Activated CD4-positive, alpha-beta T cell treated with anti-CD3 and anti-CD28 coated beads for 1 hour (primary cell): ENCODE measurements around the gene KCNQ1OT1.

Experiments
- DNase-seq: peaks from one replicate; pipeline ENCODE4 v3.0.0-alpha.2; 2020

The KCNQ1OT1 gene

DNA sequence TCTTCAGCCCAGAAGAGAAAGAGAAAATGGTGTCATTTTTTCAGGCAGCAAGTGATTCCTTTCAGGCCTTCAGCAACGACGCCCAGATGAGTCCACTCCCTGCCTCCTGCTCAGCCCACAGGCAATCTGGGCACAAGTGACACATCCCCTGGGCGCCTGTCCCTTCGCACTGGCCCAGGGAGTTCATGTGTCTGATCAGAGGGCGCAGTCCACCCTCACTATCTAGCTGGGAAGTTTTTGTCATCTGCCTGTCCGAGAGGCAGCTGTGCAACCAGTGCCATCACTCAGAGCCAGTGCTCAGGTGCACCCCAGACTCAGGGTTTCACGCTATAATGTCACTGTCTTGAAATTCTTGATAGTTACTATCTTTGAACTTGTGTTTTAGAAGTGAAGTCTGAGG is 1.4 kb upstream of the KCNQ1OT1 start:
- no peak for DNase-seq

DNA sequence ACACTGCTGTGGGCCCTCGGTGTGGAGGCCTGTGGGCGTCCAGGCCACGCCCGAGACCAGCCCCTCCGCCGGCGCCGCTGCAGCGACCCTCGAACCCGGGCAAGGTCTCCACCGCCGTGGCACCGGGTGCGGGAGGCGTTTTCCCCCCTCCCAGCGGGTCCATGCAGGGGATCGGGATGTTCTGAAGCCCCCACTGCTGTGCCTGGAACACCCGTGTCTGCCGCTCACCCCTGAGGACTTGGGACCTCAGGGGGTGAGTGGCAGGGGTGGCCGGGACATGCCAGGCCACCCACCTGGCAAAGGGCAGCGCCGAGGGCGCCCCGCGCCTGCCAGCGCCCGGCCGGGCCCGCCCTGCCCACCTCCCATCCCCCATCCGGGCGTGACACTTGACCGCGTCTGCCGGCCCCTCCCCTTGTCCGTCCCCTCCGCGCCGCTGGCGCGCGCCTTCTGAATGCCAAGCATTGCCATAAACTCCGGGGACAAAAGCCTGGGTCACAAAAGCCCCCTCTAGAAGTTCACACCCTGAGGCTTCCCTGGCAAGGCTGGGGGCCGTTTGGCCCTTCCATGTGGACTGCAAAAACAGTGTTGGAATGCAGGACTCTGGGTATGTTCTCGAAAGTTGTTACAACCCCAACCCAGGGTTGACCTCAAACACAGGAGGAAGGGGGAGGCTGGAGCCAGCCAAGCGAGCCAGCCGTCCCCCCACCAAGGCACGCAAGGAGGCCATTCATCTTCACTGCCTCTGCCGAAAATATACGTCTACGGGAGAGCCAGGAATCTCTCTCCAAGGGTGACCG is 819 bp upstream of the KCNQ1OT1 start:
- DNase-seq, result no peak

DNA sequence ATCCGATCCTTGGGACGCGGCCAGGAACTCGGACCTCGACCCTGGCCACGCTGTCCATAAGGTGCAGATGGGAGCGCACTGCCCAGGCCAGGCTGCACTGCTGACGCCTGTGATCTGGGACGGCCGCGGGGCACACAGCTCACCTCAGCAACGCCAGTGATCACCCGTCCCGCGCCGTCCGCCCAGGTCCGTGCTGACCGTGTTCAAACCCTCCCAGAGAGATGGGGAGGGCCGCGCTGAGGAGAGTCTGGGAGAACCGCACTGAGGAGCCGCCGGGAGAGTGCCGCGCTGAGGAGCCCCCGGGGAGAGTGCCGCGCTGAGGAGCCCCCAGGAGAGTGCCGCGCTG is 636 bp downstream of the KCNQ1OT1 start:
- no peak for DNase-seq

GRCh38 chr11:2698386-2699184 is 1.2 kb downstream of the KCNQ1OT1 start:
- no peak for DNase-seq

GRCh38 chr11:2697866-2698265 is 1.9 kb downstream of the KCNQ1OT1 start:
- DNase-seq, result no peak

GRCh38 chr11:2696455-2696854 is 3.3 kb downstream of the KCNQ1OT1 start:
- DNase-seq, result no peak

- DNase-seq, result no peak
These were observed 4.5 kb downstream of the KCNQ1OT1 start for GRCh38 chr11:2694995-2695939.

GRCh38 chr11:2694495-2694894 is 5.3 kb downstream of the KCNQ1OT1 start:
- no peak for DNase-seq

DNA sequence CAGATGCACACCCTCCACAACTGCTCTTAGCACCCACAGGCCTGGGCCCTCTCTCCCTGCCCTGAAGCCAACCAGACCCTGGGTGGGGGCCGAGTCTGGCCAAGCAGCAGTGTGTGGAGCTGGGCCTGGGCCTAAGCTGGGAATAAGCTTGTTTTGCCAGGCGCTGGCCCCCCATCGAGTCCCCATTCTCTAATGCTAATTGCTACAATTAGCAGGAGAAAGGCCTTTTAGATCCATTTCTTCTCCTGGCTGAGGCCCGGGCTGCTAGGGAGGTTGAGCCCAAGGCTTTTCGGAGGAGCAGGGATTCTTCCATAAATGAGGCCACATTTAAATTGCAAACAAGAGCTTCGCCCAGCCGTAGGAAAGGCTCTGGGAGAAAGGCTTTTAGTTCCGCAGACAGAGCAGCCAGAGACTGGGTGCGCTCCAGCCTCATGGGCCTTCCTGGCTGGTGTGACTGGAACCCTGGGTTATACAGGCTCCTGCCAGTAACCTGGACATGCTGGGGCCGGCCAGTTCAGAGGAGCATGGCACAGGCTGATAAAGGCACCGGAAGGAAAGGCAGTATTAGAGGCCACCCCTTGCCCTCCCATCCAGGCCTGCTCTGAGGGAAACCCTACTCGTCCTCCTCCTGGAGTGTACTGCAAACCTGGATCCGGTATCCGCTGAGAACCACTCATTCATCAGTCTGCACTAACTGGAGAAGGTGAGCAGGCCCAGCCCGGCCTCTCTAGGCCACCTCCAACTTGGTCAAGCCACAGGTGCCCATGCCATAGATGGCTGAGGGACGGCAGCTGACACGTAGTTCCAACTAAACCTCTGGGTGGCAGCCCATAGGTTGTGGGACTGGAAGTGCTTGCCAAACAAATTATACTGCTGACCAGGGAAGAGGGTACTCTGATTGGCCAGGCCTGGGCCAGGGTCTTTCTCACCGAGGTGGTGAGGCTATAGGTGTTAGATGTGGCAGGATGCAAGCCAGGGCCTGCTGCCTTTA is 6.2 kb downstream of the KCNQ1OT1 start:
- DNase-seq, result no peak

GRCh38 chr11:2691991-2692875 is 7.6 kb downstream of the KCNQ1OT1 start:
- no peak for DNase-seq

- no peak for DNase-seq
These were observed 8.4 kb downstream of the KCNQ1OT1 start for GRCh38 chr11:2691355-2691761.

- no peak for DNase-seq
These were observed 9.0 kb downstream of the KCNQ1OT1 start for GRCh38 chr11:2690596-2691354.

DNA sequence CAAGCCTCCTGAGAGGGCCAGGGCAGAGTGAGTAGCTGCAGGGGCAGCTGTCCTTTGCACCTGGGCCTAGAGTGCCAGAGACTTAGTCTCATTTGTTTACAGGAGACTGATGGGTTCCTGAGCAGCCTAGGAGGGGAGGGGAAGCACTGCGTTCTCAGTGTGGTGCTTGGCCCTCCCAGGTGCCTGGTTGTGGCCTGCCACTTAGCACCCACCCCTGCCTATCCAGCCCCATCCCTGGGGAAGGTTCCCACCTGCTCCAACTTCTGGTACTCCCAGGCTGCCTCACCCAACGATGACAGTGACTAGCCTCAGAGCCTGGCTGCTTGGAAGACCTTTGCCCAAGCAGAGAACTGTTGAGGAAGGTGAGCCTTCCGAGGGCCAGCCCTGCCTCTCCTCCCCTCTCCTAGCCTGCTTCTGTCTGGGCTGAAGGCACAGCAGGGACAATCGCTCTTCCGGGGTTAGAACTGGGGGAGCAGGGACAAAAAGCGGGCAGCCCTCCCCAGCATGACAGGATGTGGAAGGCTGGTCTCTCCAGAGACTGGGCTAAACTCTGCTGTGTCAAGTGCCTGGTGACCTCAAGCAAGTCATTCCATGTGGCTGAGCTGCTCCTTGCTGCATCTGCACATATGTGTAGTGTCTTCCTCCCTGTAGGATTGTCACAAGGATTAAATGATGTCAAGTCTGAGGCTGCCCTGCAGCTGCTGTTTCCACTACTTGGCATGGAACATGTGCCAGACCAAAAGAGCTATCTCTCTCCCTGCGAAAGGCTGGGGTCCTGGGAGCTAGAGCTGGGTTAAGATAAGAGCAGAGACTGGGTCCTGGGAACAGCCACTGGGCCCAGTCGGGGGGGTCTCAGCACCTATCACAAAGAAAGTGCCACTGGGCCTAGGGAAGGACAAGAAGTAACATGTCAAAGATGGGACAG is 9.9 kb downstream of the KCNQ1OT1 start:
- no peak for DNase-seq

DNA sequence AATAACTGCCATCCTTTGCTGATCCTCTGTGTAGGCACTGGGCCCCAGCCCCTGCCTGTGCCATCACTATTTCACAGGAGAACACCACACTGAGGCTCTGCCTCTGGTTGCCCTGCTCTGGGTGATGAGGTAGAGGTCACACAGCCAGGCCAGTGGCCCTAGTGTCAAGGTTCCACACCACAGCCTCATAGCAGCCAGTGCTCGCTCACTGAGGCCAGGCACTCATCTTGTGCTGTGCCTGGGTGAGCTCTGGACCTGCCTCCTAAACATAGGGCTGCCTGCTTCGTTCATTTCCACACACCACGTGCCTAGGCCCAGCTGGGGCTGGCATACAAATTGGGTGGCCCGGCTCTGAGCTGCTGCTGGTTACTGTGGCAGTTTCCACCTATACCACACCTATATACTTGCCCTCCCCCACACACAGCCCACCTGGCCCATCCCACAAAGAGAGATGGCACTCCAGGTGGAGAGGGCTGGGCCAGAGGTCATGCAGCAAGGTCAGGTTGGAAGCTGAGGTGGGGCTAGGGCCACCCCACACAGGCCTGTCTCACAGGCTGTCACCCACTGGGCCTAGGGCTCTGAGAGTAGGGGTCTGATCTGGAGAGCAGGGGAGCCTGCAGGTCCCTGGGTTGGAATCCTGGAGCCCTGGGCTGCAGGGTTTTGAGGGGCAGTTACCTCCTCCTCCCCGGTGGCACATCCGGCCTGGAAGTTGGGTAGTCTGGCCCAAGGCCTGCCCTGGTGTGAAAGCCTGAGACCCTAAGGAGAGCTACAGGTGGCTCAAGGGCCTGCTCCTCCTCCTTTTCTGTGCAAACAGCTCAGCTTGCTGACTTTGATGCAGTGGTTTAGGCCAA is 11.2 kb downstream of the KCNQ1OT1 start:
- DNase-seq, result no peak

DNA sequence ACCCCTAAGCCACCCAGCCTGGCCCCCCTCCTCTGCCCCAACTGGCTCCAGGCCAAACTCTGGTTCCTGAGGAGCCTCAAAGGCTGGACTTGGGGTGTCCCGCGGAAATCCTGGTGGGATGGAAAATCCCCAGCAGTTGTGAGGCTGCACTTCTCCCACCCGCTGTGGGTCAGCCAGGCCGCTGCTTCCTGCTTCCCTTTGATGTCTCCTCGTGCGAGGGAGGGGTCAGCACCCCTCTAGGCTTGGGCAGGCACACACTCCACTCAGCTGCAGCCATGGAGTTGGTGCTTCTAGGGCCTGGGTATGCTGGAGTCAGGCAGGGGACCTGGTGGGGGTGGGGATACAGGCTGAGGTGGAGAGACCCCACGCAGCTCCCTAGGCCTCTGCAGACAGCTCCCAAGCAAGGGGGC is 12.0 kb downstream of the KCNQ1OT1 start:
- no peak for DNase-seq

DNA sequence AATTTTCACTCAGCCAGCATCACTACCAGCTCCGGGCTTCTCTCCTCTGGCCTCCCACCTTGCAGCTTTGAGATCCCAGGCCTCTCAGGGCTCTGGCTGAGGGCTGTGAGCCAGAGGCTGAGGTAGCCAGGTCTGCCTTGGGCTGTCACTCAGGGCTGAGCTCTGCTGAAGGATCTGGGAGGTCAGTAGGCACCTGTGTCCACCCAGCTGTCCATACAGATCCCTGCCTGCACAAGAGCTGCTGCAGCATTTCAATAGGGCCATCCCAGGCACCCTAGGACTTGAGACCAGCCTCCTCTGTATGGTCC is 12.6 kb downstream of the KCNQ1OT1 start:
- no peak for DNase-seq

DNA sequence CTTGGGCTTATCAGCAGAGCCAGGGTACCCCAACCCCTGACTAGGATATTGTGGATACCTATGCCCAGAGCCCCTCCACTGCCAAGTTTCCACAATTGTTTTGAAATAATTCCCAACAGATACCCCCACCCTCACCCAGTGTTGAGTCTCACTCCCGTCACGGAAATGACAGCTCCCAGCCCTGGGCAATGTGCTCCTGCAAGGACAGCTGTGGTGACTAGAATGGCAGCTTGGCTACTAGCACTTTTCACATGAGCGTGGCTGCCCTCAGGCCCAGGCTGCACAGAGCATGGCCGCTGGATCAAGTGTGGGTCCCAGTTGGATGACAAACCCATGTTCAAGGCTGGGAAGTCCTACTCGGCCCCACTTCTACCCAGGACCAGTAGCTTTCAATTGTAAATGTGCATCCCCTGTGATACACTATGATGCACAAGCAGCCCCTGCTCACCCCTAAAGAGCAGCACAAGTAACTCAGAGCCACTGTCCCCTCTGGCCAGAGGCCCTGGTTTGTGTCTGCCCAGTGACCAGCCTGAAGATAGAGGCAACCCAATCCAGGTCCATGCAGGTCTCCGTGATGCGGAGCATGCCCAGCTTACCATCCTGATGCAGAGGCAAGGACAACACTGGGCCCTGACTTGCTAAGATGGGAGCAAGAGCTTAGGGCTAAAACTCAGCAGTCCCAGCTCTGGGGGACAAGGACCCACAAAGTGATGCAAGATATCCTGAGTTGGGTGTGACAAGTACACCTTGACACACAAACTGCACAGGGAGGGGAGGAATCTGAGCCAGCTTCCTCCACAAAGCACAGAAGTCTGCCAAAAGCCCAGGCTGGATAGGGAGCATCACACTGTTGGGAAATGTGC is 13.2 kb downstream of the KCNQ1OT1 start:
- no peak for DNase-seq
